SH-SY5Y (cell line): ENCODE data around the gene SLC9A1.

Source experiments
- GATA2 ChIP-seq: IDR thresholded peaks from 2 replicates; pipeline ENCODE4 v1.6.1; 2011; ENCODE audit warnings: mild to moderate bottlenecking, low read depth, low read length
- GATA3 ChIP-seq: IDR thresholded peaks from 2 replicates; pipeline ENCODE4 v1.6.1; 2011; ENCODE audit warnings: low read depth, mild to moderate bottlenecking, low read length, moderate library complexity

SLC9A1 gene

GRCh38 chr1:27154991-27155781 lies at the start of gene SLC9A1:
TSS of gene SLC9A1 (minus strand) at chr1:27155125. CDS start at chr1:27154334, 791 bp downstream.
- TF ChIP-seq GATA3 (no peak), GATA2 (no peak)

- TF ChIP-seq GATA2 (no peak), GATA3 (no peak)
Measured at GRCh38 chr1:27203946-27204345, 49.0 kb upstream of the SLC9A1 start.

DNA sequence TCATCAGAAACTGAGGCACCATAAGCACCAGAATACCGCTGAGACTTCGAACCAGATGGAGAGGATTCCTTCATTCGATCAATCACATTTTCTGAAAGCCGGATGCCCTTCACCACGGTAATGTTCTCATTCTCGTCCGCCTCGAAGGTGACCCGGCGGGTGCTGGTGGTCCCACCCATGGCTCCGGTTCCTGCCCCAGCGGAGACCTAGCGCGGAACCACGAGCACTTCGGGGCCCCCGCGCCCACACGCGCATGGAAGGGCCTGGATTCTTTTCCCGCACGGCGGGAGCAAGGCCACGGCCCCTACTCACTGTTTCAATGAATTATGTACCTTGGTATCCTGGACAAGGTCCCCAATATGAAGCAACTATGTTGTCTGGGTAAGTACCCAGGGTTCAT lies 46.4 kb upstream of the SLC9A1 start:
- TF ChIP-seq GATA3, result no peak
- no peak for TF ChIP-seq GATA2

- TF ChIP-seq GATA2, result no peak
- TF ChIP-seq GATA3, result no peak
Measured at GRCh38 chr1:27193194-27193593, 38.3 kb upstream of the SLC9A1 start.

DNA sequence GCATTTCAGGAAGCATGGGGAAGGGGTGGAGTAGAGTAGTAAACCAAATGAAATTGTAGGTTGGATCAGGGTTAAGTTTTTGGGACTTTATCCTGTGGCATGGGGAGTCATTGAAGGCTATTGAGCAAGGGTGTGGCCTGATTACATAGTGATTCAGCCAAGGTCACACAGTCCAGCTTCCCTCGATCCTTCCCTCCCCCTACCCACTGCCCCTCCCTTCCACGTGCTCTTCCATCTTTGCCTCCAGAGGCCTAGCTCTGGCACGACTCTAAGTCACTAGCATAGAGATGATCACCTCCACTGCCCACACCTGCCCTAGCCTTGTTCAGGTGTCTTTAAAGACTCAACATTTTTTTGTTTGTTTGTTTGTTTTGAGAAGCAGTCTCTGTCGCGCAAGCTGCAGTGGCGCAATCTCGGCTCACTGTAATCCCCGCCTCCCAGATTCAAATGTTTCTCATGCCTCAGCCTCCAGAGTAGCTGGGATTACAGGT lies 37.2 kb upstream of the SLC9A1 start:
- no peak for TF ChIP-seq GATA3
- TF ChIP-seq GATA2, result no peak

DNA sequence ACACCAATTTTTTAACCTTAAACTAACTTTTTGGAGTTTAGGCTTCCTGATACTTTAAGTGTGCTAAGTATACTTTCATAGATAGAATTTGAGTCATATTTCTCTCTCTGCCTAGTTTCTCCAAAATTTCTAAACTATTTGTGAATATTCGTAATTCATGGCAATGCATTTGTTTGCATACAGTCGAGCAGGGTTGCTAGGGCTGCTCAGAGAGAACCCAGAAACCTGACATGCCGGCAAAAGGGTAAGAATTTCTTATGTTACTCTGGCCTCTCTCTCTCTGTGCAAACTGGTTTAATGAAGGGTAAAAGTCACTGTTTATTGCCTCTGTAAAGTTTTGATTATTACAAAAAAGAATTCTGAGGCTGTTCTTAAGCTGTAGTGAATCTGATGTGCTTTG lies 25.1 kb upstream of the SLC9A1 start:
- TF ChIP-seq GATA3 (no peak), GATA2 (no peak)

DNA sequence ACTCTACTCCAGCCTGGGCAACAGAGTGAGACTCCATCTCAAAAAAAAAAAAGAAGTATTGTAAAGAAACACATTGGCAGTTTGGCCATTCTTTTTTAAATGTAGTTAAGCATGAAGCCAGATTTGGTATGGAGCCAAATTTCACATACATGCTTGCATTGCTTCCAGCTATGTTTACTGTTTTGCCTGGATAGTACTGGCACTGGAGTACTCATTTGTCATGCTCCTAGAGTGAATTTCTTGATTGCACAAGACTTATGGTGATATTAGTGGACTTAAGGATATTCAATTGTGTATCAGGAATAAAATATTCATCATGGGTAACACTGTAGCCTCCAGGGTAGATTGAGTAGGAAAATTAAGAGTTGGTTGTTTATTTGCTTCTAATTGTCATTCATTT lies 24.5 kb upstream of the SLC9A1 start:
- TF ChIP-seq GATA3 (no peak), GATA2 (no peak)

DNA sequence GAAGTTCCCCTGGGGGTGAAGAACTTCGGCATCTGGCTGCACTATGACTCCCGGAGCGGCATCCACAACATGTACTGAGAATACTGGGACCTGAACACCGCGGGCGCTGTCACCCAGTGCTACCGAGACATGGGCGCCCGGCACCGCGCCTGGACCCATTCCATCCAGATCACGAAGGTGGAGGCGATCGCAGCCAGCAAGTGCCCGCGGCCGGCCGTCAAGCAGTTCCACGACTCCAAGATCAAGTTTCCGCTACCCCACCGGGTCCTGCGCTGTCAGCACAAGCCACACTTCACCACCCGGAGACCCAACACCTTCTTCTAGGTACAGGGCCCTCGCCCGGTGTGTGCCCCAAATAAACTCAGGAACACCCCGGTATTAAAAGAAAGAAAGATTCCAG lies 22.0 kb upstream of the SLC9A1 start:
- TF ChIP-seq GATA3 (no peak), GATA2 (no peak)

GRCh38 chr1:27176323-27176722 lies 21.4 kb upstream of the SLC9A1 start:
- TF ChIP-seq GATA3, result no peak
- no peak for TF ChIP-seq GATA2

GRCh38 chr1:27166929-27167328 lies 12.0 kb upstream of the SLC9A1 start:
- TF ChIP-seq GATA2 (no peak), GATA3 (no peak)

DNA sequence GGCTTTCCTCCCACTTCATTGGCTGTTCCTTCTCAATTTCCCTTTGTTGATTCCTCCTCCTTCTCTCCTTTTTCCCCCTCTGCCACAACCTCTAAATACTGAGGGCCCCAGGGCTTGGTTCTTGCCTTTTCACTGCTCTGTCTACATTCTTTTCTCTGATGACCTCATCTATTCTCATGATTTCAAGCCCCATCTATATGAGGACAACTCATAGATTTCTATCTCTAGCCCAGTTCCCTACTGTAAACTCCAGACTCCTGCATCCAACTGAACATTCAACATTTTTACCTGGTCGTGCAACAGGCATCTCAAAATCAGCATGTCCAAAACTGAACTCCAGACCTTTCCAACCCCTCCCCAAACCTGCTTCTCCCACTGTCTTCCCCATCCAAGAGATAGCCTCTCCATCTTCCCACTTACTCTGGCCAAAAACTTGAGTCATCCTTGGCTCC lies 11.5 kb upstream of the SLC9A1 start:
- no peak for TF ChIP-seq GATA3
- TF ChIP-seq GATA2, result no peak

DNA sequence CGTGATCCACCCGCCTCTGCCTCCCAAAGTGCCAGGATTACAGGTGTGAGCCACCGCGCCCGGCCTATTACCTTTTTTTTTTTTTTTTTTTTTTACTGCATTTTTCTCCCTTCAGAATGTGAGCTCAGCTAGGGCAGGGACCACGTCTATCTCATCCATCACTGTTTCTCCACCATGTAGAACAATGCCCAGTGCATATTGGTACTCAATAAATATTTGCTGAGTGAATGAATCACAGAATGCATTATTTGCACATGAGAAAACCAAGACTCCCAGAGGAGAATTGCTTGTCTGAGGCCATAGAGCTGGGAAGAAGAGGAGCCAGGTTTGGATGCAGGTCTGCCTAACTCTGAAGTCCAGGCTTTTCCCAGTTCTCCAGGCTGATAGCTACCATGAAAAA lies 8.2 kb upstream of the SLC9A1 start:
- TF ChIP-seq GATA3 (no peak), GATA2 (no peak)

DNA sequence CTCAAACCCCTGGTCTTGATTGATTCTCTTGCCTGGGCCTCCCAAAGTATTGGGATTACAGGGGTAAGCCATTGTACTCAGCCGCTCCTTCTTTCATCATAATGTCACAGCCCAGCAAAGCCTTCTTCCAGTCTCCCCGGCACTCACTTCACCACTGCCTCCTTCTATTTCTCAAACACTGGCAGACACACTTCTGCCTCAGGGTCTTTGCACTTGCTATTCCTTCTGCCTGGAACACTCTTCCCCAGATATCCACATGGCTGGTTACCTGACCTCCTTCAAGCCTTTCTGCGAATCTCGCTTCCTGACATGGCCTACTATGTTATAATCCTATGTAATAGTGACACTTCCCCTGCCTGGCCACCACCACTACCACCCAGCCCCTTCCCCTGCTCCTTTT lies 7.2 kb upstream of the SLC9A1 start:
- TF ChIP-seq GATA3 (no peak), GATA2 (no peak)

GRCh38 chr1:27161594-27161993 lies 6.7 kb upstream of the SLC9A1 start:
- no peak for TF ChIP-seq GATA2
- TF ChIP-seq GATA3, result no peak

DNA sequence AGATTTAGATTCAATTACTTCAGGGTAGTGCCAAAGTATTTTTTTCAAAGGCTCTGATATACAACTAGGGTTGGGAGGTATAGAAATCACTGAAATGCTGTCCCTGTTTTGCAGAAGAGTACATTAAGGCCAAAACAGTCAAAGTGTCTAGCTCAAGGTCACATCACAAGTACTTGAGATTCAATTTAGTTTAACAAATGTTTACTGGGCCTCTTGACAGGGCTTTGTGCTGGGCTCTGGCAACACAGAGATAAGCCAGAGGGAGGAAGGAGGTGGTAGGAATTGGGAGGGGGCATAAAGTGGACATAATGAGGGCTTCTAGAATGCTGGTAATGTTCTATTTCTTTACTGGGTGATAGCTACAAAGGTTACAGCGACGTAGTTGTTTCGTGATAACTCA lies 2.3 kb upstream of the SLC9A1 start:
- TF ChIP-seq GATA2 (no peak), GATA3 (no peak)

GRCh38 chr1:27154469-27154990 lies 395 bp downstream of the SLC9A1 start:
- TF ChIP-seq GATA2, result no peak
- TF ChIP-seq GATA3, result no peak
